ENCODE measurements around the gene MED15. TPM values are rescaled to one million over a fixed set of nuclear protein-coding genes. Genes with fewer than 3 reads are reported as not detected.
"Not testable (repeated sequence)": the region's sequence is repeated elsewhere in the genome, so short reads cannot be mapped to it uniquely, and the experiment has no call there.

Gene MED15
- total RNA-seq, 4 donors from 2014 or later, result 36.5 to 90.5 (median 57.2) TPM

DNA sequence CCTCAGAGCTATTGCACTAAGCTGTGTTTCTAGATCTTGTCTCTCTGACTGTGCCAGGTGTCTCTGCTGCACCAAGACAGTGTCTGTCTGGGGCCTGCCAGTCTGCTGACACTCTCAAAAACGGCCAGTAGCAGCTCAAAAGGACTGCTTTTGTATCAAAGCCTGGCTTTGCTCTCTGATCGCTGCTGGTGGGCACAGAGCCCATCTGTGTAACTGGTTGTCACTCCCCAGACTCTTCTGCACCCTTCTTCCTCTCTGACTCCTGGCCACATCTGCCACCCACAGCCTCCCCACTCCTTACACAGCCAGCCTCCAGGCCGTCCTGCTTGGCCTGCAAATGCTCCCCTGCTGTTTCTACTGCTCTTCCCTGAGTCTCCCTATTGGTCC, 26.5 kb downstream of the MED15 start:
- ATAC-seq (ENCODE audit: low FRiP score), result no peak
- TF ChIP-seq, protein P1, sequence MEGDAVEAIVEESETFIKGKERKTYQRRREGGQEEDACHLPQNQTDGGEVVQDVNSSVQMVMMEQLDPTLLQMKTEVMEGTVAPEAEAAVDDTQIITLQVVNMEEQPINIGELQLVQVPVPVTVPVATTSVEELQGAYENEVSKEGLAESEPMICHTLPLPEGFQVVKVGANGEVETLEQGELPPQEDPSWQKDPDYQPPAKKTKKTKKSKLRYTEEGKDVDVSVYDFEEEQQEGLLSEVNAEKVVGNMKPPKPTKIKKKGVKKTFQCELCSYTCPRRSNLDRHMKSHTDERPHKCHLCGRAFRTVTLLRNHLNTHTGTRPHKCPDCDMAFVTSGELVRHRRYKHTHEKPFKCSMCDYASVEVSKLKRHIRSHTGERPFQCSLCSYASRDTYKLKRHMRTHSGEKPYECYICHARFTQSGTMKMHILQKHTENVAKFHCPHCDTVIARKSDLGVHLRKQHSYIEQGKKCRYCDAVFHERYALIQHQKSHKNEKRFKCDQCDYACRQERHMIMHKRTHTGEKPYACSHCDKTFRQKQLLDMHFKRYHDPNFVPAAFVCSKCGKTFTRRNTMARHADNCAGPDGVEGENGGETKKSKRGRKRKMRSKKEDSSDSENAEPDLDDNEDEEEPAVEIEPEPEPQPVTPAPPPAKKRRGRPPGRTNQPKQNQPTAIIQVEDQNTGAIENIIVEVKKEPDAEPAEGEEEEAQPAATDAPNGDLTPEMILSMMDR (IDR thresholded peaks at IDR 0.05), result no peak
- DNase-seq (ENCODE audit: low spot score), result no peak

DNA sequence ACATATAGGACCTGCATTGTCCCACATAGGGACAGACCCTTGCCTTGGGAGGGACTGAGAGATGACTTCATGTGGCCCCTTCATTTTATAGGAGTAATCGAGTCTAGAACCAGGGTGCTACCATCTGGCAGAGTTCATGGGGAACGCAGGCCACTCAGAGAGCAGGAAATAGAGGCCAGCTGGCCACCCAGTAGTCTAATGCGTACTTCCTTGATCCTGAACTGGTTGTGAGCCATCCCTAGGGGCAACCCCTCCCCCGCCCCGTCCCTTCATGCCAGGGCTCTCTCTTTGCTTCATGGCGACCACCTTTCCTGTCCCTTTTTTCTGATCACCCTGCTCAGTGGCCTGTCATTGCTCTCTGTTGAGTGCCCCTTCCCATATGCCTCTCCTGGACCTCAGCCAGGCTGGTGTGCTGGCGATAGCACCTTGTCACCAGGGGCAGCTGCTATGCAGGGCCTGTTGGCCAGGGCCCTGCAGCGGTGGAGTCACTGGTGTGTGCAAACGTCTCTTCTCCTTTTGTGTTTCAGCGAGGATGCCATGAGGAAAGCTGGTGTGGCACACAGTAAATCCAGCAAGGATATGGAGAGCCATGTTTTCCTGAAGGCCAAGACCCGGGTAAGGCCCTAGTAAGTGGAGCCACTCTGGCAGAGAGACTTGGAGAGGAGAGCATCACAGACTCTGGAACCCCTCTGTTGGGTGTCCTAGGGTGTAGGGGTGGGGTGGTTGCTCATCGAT, 29.3 kb downstream of the MED15 start:
- ATAC-seq (ENCODE audit: low FRiP score) (no peak), DNase-seq (ENCODE audit: low spot score) (no peak)
- TF ChIP-seq, protein P1 (IDR thresholded peaks at IDR 0.05), result no peak

DNA sequence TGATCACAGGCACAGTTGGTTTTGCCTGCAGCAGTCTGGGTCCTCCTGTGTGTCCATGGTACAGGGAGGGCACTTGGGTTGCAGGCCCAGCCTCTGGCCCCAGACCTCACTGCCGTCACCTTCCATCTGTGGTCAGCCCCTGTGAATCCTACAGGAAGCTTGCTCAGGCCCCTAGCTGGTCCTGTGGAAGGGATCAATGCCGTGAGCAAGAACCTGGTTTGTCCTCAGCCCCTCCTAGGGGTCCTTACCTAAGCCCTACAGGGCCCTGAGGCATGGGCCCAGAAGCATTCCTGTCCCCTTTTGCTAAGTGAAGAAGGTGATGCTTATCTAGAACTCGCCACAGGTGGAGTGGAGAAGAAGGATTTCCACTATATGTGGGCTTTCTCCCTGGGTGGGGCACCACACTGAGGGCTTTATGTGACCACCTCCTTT, 29.9 kb downstream of the MED15 start:
- DNase-seq (ENCODE audit: low spot score) (no peak), ATAC-seq (ENCODE audit: low FRiP score) (no peak)
- TF ChIP-seq, protein P1 (IDR thresholded peaks at IDR 0.05), result no peak

DNA sequence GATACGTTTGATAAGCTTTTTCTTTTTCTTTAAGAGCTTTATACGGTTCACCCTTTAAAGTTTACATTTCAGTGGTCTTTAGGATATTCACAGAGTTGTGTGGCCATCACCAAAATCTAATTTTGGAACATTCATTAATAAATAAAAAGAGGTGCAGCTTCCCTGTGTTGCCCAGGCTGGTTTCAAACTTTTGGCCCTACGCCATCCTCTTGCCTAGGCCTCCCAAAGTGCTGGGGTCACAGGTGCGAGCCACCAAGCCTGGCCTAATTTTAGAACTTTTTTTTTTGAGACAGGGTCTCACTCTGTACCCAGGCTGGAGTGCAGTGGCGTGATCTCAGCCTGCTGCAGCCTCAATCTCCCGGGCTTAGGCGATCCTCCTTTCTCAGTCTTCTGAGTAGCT, 30.6 kb downstream of the MED15 start:
- no peak for ATAC-seq (ENCODE audit: low FRiP score)
- DNase-seq (ENCODE audit: low spot score), result no peak
- TF ChIP-seq, protein P1 (IDR thresholded peaks at IDR 0.05), result no peak

DNA sequence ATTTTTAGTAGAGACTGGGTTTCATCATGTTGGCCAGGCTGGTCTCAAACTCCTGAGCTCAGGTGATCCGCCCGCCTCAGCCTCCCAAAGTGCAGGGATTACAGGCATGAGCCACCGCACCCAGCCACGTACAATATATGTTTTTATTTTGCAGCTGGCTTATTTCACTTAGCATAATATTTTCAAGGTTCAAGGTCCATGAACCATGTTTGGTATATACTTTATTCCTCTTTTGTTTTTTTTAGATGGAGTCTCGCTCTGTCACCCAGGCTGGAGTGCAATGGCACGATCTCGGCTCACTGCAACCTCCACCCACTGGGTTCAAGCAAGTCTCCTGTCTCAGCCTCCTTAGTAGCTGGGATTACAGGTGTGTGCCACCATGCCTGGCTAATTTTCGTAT, 31.5 kb downstream of the MED15 start:
- not testable (repeated sequence) for DNase-seq (ENCODE audit: low spot score); ATAC-seq (ENCODE audit: low FRiP score)

DNA sequence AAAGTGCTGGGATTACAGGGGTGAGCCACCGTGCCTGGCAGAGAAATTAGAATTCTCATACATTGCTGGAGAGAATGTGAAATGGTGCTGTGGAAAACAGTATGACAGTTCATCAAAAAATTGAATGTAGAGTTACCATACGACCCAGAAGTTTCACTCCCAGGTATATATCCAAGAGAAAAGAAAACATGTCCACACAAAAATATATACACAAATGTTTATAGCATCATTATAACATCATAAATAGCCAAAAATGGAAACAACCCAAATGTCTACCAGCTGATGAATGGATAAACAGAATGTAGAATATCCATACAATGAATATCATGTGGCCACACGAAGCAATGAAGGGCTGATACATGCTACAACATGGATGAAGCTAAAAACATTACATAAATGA, 34.6 kb downstream of the MED15 start:
- no peak for DNase-seq (ENCODE audit: low spot score)
- TF ChIP-seq, protein P1 (IDR thresholded peaks at IDR 0.05), result no peak
- no peak for ATAC-seq (ENCODE audit: low FRiP score)

DNA sequence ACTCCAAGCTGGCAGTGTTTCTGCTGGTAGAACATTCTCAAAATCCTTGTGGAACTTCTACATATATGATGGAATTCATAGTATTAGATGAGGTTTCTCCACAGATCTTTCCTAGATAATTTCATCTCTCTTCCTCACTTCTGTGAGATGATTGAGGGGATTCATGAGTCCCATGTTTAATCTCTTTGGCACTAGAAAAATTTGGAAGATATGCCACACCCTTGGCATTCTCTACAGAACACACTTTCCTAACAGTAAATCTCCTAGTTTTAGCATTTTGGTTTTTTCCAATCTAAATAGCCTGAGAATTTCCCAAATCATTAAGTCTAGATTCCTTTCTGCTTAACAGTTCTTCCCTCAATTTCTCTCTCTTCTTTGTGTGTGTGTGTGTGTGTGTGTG, 35.3 kb downstream of the MED15 start:
- no peak for DNase-seq (ENCODE audit: low spot score)
- no peak for ATAC-seq (ENCODE audit: low FRiP score)
- TF ChIP-seq, protein P1 (IDR thresholded peaks at IDR 0.05), result no peak

DNA sequence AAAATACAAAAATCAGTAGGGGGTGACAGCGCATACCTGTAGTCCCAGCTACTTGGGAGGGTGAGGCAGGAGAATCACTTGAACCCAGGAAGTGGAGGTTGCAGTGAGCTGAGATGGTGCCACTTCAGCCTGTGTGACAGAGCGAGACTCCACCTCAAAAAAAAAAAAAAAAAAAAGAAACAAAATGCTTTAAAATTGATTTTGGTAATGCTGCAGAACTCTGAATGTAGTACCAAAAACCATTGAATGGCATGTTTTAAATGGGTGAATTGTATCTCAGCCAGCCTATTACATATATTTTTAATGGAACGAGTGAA, 37.9 kb downstream of the MED15 start:
- not testable (repeated sequence) for ATAC-seq (ENCODE audit: low FRiP score)

More for the DNA sequence above, 37.9 kb downstream of the MED15 start:
- not testable (repeated sequence) for DNase-seq (ENCODE audit: low spot score)

Measured in omental fat pad (tissue), 4 donors.